Measurements from ENCODE around the gene CADM2.

DNA sequence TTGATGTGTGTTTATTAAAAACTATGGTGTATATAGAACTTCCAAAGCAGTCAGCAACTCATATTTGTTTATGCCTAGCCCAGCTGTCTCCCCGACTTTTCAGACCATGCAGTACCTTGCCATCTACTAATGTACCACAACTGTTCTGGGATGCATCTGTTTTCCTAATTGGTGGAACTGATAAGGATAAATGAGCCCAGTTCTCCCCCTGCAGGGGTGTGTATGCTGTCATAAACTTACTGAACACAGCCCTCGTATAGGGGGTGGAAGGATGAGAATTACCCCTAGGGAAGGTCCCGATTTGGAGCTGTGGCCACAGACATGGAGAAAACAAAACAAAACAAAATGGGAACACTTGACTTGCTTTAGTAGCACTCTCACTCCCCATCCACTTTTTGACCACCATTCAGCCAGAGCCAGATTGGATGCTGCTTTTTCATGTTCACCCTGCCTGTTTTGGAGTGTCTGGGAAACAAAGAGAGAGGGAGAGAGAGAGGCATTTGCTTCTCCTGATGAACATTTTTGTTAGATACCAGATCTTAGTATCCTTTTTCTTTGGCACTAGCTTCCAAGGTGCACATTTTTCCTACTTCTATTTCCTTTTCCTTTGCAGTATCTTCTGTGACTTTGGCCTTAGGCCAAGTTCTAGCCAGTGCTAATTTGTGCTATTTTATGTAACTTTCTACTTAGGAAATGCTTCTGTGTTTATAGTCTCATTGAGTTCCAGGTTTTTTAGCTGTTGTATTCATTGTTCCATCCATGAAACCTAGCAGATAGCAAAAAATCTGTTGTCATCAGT, 29.1 kb downstream of the CADM2 start:
- TF ChIP-seq EZH2 (IDR thresholded peaks at IDR 0.05; ENCODE audit: insufficient read depth, poor library complexity, severe bottlenecking) = no peak
- TF ChIP-seq EZH2phosphoT487 (IDR thresholded peaks at IDR 0.05; ENCODE audit: insufficient read depth, low read depth) = no peak
